Activated gamma-delta T cell treated with Interleukin-2 at 50 U/mL for 16 hours (primary cell): ENCODE data around the gene MYO7A.
A peak's percentile ranks its signal among the peaks of the same experiment; 100 is the strongest.

Experiments used
- DNase-seq: peaks from one replicate; pipeline ENCODE4 v3.0.0-alpha.2; 2020

Gene MYO7A

DNA sequence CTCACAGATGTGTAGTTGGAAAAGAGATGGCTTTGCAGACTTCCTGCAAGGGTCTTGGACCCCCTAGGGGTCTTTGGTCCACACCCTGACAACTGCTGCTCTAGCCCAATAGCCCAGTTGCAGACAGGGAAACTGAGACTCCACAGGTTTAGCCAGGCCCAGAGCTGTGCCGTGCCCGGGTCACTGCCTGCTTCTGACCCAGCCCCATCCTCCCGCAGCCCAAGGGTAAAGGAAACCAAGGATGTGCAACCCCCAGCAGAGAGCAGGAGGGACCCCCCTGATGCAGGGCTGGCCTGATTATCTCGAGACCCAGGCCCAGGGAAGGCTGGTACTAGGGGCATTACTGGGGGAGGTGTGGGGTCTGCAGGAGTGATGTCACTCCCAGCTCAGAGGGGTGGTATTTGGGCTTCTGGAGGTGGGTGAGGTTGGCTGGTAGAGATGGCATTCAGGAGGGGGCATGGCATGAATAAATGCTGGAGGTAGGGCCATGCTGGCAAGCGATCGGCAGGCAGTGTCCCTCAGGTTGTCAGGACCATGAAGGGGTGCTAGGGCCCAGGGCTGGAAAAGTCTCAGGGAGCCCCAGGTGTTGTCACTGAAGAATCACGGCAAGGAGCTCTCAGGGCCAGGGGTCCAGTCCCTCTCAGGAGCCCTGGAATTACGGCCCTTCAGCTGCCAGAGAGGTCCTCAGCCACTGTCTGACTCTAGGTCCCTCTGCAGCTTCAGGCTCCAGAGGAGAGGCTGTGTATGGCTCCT, 21.1 kb downstream of the MYO7A start:
- no peak for DNase-seq

DNA sequence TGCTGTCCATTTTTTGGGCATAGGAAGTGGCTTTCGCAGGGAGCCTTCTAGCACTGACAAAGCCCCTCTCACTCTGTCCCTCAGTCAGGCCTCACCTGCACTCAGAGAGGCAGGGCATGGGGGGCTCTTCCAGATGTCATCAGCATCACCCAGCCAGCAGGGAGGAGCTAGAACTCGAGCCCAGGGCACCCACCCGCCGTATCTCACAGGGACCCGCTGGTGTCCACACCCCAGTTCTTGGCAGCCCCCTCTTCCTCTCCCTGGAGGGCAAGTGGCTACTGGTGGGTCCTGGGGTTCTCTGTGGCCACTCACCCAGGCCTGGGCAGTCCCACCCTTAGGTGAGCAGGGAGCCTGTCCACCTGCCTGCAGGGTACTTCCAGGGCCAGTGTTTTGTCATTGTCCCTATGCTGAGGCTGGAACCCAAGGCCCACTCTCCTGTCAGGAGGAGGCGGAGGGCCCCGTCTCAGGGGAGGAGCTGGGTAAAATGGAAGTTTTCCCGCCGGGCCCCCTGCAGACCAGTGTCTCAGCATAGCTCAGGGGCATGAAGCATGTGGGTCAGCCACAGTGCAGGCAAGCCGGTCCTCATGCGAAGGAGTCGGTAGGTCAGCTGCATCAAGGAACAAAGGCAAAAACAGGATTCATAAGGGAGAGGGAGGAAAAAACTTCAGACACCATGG, 21.8 kb downstream of the MYO7A start:
- DNase-seq = no peak

DNA sequence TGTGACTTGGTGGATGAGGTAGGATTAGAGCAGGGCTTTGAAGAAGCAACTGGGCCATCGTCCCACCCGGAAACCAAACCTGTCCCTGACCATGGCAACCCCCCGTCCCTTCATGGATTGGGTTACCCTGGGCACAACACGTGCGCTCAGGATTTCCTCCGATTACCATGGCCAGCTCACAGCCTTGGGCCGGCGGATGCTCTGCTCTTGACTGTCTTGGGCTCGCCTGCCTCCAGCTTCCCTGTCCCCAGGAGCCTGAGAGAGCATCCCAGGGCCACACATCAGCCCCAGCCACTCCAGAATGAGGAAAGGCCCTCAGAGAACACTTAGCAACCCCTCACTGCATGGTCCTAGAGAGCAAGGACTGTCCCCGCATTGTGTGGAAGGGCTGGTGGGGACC, 22.8 kb downstream of the MYO7A start:
- DNase-seq = no peak

DNA sequence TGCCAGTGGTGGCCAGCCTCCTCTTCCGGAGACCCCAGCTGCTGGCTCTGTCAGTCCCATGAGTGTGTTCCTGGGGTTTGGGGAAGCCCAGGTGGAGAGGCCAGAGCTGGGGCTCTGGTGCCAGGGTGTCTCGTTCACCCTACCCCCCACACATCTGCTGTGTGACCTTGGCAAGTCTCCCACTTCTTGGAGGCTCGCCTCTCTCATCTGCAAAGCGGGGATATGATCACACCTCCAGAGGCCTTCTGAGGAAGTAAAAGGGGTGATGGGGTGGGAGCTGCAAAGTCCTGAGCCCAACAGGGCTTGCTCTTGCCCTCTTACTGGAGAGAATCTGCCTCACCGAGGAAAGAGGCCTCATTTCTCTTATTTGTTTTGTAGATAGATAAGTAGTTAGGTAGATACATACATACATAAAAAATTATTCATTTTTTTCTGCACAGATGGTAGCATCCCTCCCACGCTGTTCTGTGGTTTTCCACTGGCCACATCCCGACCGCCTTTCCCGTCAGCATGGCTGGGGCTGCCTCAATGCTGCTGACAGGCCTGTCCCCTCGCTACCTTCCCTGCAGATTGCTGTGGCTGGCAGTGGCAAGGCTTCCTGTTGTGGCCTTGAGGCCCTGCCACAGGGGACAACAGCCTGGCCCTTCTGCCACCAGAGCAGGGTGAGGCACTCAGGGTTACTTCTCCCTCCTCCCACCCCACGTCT, 23.9 kb downstream of the MYO7A start:
- DNase-seq = peak; percentile 29

DNA sequence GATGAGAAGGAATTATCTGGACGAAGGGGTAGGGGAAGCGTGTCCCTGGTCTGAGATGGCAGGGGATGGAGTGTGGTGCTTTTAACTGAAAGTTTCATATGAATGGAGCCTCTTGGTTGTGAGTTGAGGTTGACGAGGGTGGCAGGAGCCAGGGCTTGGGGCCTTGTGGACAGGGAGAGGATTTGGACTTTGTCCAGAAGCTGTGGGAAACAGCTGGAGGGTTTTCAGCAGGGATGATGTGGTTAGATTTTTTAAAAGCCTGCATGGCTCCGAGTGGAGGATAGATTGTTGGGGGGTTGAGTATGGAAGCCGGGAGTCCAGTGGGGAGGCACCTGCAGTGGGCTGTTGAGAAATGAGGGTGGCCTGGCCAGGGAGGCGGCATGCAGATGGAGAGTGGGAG, 24.8 kb downstream of the MYO7A start:
- no peak for DNase-seq

DNA sequence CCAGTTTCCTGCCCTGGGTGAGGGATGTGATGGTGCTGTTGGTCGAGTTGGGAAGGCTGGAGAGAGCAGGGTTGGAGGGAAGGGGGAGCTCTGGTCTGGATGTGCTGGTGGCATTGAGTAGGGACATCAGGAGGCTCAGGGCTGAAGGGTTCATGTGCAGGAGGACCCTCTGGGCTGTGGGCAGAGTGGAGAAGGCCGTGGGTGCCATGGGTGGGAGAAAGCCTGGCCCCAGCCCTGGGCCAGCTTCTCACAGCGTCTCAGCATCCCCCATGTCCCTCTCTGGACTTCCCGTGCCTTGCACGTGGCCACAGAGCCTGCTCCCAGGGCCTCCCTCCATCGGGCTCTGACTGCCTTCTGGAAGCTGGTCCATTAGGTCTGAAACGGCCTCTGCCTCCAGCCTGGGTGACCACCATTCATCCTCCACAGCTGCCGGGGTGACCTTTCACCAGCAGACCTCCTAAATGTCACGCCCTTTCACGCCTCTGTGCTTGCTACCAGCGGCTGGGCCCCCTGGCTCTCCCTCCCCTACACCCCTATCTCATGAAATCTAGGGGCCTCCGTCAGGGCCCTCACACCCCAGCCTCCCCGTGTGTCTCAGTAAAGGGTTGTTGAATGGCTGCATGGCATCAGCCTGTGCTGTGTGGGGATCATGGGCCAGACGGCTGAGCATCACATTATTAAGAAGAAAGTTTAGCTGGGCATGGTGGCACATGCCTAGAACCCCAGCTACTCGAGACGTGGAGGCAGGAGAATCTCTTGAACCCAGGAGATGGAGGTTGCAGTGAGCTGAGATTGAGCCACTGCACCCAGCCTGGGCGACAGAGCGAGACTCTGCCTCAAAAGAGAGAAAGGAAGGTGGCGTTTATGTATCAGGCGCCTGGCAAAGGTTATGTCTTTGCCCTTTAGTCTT, 25.5 kb downstream of the MYO7A start:
- no peak for DNase-seq

DNA sequence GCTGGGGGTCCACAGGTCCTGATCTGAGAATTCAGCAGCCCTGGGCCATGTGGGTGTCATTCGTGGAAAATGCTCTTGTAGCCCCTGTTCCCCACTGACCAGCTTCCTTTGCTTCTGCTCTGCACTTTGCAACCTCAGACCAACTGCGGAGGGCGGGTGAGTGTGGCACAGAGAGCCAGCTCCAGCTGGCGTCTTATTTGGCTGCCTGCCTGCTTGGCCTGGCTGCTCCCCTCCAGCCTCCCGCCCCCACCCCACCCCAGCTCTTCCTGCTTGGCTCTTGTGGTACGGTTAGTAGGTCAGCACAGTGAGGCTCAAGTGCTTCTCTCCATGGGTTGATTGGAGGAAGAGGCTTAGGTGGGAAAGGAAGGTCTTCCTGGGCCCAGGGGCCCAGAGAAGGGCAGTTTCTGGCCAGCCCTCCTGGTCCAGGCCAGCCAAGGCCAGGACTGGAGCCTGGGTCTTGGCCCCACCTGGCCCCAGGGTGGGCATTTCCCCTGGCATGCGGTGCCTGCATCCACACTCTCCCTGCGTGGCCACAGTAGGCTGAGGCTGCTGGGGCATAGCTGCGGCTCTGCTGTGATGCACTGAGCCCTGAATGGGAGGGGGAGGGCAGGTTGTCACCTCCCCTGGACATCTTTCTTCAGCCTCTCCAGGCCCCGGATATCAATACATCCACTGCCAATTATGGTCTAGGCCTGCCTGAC, 26.5 kb downstream of the MYO7A start:
- no peak for DNase-seq

DNA sequence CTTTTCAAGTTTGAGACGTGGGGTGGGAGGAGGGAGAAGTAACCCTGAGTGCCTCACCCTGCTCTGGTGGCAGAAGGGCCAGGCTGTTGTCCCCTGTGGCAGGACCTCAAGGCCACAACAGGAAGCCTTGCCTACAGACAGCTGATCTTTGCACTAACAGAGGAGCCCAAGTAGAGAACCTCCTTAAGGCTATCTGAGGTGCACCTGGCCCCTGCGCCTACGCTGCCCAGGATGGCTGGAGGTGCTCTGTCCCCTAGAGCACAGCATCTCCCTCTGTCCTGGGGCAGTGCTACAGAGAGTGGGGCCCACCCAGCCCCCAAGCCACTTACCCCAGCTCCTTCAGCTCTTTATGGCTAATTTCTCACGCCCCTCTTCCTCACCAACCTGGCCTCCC, 27.0 kb downstream of the MYO7A start:
- DNase-seq = no peak

DNA sequence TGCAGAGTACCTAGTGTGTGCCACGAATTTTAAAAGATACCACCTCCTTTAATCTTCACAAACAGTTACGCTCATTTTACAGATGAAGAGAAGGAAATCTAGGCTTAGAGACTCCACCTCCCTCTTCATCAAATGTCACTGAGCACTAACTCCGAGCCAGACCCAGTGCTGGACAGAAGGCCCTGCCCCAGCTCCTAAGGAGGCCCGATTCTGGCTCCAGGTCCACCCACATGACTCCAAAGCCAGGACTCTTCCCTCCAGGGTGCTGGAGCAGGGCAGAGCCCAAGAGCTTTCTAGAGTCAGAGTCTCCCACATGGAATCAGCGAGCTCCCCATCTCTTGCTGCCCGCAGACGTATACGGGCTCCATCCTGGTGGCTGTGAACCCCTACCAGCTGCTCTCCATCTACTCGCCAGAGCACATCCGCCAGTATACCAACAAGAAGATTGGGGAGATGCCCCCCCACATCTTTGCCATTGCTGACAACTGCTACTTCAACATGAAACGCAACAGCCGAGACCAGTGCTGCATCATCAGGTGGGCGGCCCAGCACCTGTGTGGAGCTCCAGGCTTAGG, 27.6 kb downstream of the MYO7A start:
- DNase-seq = no peak

DNA sequence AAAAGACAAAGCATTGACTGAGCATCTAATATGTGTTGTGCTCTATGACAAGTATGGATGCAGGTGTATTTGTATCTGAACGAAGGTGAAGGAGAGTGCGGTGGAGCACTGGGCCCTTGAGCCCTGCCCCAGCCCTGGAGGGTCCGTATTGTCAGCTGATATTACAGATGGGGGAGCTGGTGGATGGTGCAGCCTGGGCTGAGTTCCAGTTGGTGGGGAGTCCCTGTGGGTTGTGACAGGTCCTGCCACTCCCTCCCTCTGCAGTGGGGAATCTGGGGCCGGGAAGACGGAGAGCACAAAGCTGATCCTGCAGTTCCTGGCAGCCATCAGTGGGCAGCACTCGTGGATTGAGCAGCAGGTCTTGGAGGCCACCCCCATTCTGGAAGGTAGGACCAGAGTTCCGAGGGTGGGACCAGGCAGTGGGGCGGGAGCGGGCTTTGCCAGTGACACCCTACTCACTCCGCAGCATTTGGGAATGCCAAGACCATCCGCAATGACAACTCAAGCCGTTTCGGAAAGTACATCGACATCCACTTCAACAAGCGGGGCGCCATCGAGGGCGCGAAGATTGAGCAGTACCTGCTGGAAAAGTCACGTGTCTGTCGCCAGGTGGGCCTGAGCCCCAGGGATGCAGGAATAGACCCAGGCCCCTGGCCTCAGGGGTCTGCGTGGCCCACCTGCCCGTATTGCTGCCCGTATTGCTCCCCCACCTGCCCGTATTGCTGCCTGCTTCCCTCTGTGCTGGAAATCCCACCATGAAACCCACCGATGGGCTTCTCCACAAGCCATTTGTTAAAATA, 28.6 kb downstream of the MYO7A start:
- no peak for DNase-seq

DNA sequence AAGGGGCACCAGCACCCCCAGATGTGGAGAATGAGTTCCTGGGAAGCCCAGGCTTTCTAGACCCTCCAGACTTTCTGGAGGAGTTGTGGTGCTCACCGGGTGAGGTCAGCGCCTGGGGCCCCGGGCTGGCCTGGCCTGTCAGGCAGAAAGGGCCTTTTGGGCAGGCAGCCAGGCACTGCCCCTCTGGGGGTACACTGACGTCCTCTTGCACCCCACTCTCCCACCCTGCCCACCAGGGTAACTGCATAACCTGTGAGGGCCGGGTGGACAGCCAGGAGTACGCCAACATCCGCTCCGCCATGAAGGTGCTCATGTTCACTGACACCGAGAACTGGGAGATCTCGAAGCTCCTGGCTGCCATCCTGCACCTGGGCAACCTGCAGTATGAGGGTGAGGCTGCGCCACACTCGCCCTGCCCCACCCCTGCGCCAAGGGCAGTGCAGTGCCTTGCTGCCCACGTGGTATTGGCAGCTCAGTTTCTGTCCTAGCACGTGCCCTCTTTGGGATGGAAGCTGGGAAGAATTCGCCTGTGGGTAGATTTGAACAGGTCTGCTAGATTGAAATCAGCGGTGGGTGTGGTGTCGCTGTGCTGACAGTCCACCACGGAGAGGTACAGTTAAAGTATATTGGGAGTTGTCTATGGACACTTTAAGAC, 30.1 kb downstream of the MYO7A start:
- DNase-seq = no peak

DNA sequence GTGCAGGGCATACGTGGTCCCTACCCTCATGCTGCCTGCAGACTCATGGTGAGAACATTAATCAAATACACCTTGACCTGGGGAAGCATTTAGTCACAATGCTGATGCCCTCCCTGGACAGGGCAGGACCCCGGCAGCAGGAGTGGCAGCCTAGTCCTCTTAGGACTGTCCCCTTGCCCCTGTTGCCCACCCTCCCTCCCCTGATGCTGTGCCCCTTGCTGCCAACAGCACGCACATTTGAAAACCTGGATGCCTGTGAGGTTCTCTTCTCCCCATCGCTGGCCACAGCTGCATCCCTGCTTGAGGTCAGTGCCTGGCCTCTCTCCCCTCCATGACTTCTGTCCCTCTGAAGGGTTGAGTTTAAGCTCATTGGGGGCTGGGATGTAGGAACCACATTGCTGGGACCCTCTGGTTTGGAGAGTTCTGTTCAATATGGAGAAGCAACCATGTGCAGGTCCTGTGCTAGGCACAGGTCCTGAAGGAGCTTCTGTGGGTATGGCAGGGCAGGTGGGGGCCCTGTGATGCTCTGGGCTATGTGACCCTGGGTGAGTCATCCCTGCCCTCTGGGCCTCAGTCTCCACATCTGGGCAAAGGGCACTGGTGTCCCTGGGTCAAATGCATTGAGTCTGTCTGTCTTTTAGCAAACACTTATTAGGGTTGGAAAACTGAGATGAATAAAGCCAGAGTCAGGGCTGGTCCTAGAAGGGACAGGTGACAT, 31.3 kb downstream of the MYO7A start:
- DNase-seq = no peak

DNA sequence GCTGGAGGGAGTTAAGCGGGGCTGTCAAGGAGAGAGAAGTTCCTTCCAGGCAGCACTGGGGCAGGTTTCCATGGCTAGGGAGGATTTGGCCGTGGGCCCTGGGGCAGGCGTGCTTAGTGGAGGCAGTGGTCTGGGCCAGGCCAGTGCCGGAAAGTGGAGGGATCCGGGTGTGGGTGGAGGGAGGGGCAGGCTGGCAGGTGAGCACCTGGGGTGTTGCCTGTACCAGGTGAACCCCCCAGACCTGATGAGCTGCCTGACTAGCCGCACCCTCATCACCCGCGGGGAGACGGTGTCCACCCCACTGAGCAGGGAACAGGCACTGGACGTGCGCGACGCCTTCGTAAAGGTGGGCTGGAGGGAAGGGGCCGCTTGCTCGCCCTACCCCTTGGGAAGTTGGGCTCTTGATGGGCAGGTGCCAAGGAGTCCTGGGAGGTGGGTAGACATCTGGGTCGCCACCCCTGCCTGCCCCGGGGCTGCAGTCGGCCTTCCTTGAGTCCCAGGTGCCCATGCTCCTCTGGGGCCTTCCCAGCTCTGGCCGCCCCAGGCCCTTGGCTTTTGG, 32.0 kb downstream of the MYO7A start:
- no peak for DNase-seq

DNA sequence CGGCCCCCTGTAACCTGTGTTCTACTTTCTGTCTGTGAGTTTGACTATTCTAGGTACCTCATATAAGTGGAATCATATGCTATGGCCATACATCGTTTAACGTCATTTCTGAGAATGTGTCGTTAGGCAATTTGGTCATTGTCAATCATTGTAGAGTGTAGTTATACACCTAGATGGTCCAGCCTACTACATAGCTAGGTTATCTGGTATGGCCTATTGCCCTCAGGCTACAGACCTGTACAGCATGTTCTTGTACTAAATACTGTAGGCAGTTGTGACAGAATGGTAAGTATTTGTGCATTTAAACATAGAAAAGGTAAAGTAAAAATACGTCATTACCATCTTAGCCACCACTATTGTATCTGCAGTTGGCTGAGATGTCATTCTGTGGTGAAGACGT, 35.2 kb downstream of the MYO7A start:
- DNase-seq = no peak

DNA sequence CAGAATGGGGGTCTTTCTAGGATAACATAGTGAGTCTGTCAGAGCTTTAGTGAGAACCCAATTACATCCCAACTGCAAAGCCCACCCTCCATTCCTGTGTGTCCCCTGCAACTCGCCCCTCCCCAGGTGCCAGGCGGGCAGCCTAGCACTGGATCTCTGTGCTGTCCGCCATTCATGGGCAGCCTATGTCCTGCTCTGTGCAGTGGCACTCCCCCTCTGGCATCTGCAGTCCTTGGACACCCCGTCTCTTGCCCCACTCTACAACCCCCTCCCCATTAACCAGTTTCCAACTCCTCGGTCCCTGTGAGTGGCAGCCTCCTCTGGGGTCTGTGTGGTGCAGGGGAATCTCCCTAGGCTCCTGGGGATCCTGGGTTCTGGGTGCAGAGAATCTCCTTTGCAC, 37.0 kb downstream of the MYO7A start:
- DNase-seq = no peak

DNA sequence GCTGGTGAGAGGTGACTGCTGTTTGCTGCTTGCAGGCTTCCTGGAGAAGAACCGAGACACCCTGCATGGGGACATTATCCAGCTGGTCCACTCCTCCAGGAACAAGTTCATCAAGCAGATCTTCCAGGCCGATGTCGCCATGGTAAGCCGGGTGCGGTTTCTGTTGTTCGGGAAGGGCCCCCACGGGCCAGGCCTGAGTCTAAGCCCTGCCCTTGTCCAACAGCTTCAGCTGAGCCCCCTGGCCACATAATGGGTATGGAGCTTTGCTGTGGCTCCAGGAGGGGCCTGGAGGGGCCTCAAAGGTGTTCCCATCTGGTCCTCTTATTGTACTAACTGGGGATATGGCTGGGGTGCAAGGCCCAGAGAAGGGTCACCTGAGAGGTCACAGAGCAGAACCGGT, 38.0 kb downstream of the MYO7A start:
- DNase-seq = no peak

DNA sequence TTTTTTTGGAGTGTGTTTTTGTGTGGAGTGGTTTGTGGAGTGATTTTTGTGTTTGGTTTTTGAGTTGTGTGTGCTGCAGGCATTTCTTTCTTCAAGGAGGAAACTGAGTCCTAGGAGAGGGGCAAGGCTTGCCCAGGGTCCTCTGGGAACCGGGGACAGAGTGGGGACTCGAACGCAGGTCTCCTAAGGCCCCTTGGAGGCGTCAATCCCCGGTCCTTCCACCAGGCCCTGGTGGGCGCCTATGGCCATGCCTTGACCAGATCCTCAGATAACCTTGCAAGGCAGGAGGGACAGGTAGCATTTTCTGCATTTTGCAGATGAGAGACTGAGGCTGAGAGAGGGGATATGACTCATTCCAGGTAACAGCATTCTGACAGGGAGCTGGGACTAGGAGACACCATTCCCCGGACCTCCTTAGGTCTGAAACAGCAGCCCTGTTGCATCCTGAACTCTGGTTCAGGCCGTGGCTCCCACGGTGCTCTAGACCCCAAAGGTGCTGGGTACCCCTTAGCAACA, 39.1 kb downstream of the MYO7A start:
- no peak for DNase-seq

DNA sequence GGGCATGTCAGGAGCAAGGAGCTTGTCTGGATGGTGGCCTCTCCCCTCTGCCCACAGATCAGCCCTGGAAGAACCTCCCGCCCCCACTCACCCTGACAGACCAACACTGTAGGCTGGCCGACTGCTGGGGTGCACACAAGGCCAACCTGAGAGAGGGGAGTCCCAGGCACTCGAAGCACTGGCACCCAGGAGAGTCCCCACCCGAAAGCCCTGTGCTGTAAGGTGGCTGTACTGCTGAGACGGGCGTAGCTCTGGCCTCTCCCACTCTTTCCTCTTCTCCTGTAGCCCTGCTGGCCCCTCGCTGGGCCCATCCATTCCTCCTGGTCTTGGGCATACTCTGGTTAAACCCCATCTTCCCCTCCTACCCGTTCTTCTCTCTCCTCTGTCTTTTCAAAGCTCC, 39.7 kb downstream of the MYO7A start:
- DNase-seq = no peak

DNA sequence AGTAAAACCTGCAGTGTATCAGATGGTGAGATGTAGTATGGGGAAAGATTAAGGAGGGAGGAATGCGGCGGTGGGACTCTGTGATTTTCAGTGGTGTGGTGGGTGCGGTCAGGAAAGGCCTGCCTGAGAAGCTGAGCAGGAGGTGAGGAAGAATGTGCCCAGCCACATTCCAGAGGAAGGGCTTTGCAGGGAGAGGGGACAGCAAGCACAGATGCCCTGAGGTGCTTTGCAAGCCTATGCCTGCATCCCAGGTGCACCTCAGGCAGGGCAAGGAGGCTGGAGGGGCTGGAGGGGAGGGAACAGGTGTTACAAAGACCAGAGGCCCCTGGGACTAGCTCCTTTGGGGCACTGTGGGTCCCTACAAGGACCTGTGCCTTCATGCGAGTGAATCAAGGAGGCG, 42.1 kb downstream of the MYO7A start:
- DNase-seq = no peak
